Astrocyte (in vitro differentiated cells and primary cell): ENCODE results near the gene DZANK1. TPM values are rescaled to one million over a fixed set of nuclear protein-coding genes. Genes with fewer than 3 reads are reported as not detected.

Experiments used
- DNase-seq: peaks from one replicate; pipeline ENCODE4 v3.0.0-alpha.2; 2010; ENCODE audit warnings: low read depth
- FAIRE-seq: peaks from 2 replicates; lab custom pipeline; 2011; peaks lifted over from hg19 to GRCh38; lab: Jason Lieb, UNC
- H2AFZ ChIP-seq: 2 replicates; pipeline ENCODE4 v1.6.0; 2012; ENCODE audit warnings: low read depth, low read length, inconsistent platforms
- H3K27ac ChIP-seq: 2 replicates; pipeline ENCODE4 v1.5.1; 2011; ENCODE audit warnings: low read depth, low read length, inconsistent platforms
- H3K27me3 ChIP-seq: 2 replicates; pipeline ENCODE4 v1.6.0; 2011; ENCODE audit warnings: low read length, inconsistent platforms; ENCODE audit not compliant: insufficient read depth
- H3K36me3 ChIP-seq: 2 replicates; pipeline ENCODE4 v1.5.1; 2011; ENCODE audit warnings: low read length, inconsistent platforms; ENCODE audit not compliant: insufficient read depth
- H3K4me1 ChIP-seq: 2 replicates; pipeline ENCODE4 v1.5.1; 2011; ENCODE audit warnings: low read length, inconsistent platforms; ENCODE audit not compliant: insufficient read depth
- H3K4me2 ChIP-seq: 2 replicates; pipeline ENCODE4 v1.6.0; 2012; ENCODE audit warnings: low read length, inconsistent platforms
- H3K4me3 ChIP-seq: 2 replicates; pipeline ENCODE4 v1.5.1; 2011; ENCODE audit warnings: low read depth, mild to moderate bottlenecking, low read length, inconsistent platforms; ENCODE audit not compliant: insufficient read depth
- H3K79me2 ChIP-seq: 2 replicates; pipeline ENCODE4 v1.6.0; 2012; ENCODE audit warnings: mild to moderate bottlenecking, low read length, inconsistent platforms; ENCODE audit not compliant: insufficient read depth
- H3K9ac ChIP-seq: 2 replicates; pipeline ENCODE4 v1.6.0; 2012; ENCODE audit warnings: mild to moderate bottlenecking, low read length, inconsistent platforms
- H3K9me3 ChIP-seq: 2 replicates; pipeline ENCODE4 v1.5.1; 2012; ENCODE audit warnings: low read depth, mild to moderate bottlenecking, low read length, inconsistent platforms; ENCODE audit not compliant: insufficient read depth
- H4K20me1 ChIP-seq: 2 replicates; pipeline ENCODE4 v1.6.0; 2012; ENCODE audit warnings: low read length, inconsistent platforms; ENCODE audit not compliant: insufficient read depth
- H3K27ac Mint-ChIP-seq: one replicate; pipeline ENCODE4 v1.8.0; 2021; ENCODE audit warnings: mild to moderate bottlenecking, mixed read lengths; ENCODE audit not compliant: unreplicated experiment
- H3K27me3 Mint-ChIP-seq: one replicate; pipeline ENCODE4 v1.8.0; 2021; ENCODE audit warnings: low read depth, mixed read lengths; ENCODE audit not compliant: unreplicated experiment
- H3K36me3 Mint-ChIP-seq: one replicate; pipeline ENCODE4 v1.8.0; 2021; ENCODE audit warnings: low read depth, mixed read lengths; ENCODE audit not compliant: unreplicated experiment
- H3K4me1 Mint-ChIP-seq: one replicate; pipeline ENCODE4 v1.8.0; 2021; ENCODE audit warnings: low read depth, mixed read lengths; ENCODE audit not compliant: unreplicated experiment
- H3K4me3 Mint-ChIP-seq: one replicate; pipeline ENCODE4 v1.8.0; 2021; ENCODE audit warnings: mild to moderate bottlenecking, moderate library complexity, mixed read lengths; ENCODE audit not compliant: unreplicated experiment
- H3K9me3 Mint-ChIP-seq: one replicate; pipeline ENCODE4 v1.8.0; 2021; ENCODE audit warnings: mild to moderate bottlenecking, mixed read lengths; ENCODE audit not compliant: unreplicated experiment
- CTCF ChIP-seq: IDR thresholded peaks from 2 replicates; pipeline ENCODE4 v1.5.1; 2011; ENCODE audit warnings: low read depth, mild to moderate bottlenecking, inconsistent platforms, low read length, moderate library complexity; ENCODE audit not compliant: insufficient read depth
- EZH2 ChIP-seq: IDR thresholded peaks from 2 replicates; pipeline ENCODE4 v1.6.1; 2012; ENCODE audit warnings: mild to moderate bottlenecking, low read length, inconsistent platforms; ENCODE audit not compliant: insufficient read depth
- total RNA-seq: library from RNA; stranded (reverse); gene quantifications from 2 replicates; pipeline ENCODE4 v1.2.1, GENCODE V29; 2021

The DZANK1 gene
- total RNA-seq, 1 donor from 2014 or later = 3.0 TPM

GRCh38 chr20:18391686-18392085 is 75.1 kb downstream of the DZANK1 start:
- Histone ChIP-seq H2AFZ (no peak overlapping the region), H3K4me2 (no peak overlapping the region), H3K9ac (no peak overlapping the region), H3K79me2 (no peaks in the 10 kb centered on the region), H4K20me1 (no peaks in the 10 kb centered on the region), H3K4me3 (no peak overlapping the region), H3K27me3 (no peaks in the 10 kb centered on the region), H3K4me1 (peaks cover 9% of the 10 kb centered on the region), H3K9me3 (no peaks in the 10 kb centered on the region), H3K36me3 (no peaks in the 10 kb centered on the region), H3K27ac (no peak overlapping the region)
- H3K27me3 Mint-ChIP-seq = no peaks in the 10 kb centered on the region
- H3K4me3 Mint-ChIP-seq = no peak overlapping the region
- no peak overlapping the region for H3K27ac Mint-ChIP-seq
- FAIRE-seq (no peak), DNase-seq (no peak)
- peaks cover 2% of the 10 kb centered on the region for H3K9me3 Mint-ChIP-seq
- peaks cover 11% of the 10 kb centered on the region for H3K4me1 Mint-ChIP-seq
- peaks cover 5% of the 10 kb centered on the region for H3K36me3 Mint-ChIP-seq
- TF ChIP-seq EZH2 (no peak), CTCF (no peak)

- Histone ChIP-seq H3K4me1 (peaks cover 9% of the 10 kb centered on the region), H3K4me3 (no peak overlapping the region), H3K36me3 (no peaks in the 10 kb centered on the region), H4K20me1 (no peaks in the 10 kb centered on the region), H2AFZ (no peak overlapping the region), H3K79me2 (no peaks in the 10 kb centered on the region), H3K27me3 (no peaks in the 10 kb centered on the region), H3K9me3 (no peaks in the 10 kb centered on the region), H3K9ac (no peak overlapping the region), H3K27ac (no peak overlapping the region), H3K4me2 (no peak overlapping the region)
- FAIRE-seq (no peak), DNase-seq (no peak)
- no peak overlapping the region for H3K27ac Mint-ChIP-seq
- peaks cover 2% of the 10 kb centered on the region for H3K9me3 Mint-ChIP-seq
- TF ChIP-seq EZH2 = no peak
- TF ChIP-seq CTCF = no peak
- peaks cover 5% of the 10 kb centered on the region for H3K36me3 Mint-ChIP-seq
- H3K4me3 Mint-ChIP-seq = no peak overlapping the region
- H3K4me1 Mint-ChIP-seq = peaks cover 11% of the 10 kb centered on the region
- H3K27me3 Mint-ChIP-seq = no peaks in the 10 kb centered on the region
Measured at GRCh38 chr20:18390201-18390600, 76.6 kb downstream of the DZANK1 start.

GRCh38 chr20:18388860-18389259 is 78.0 kb downstream of the DZANK1 start:
- peak overlapping the region; percentile 11 for H3K27ac Mint-ChIP-seq

More at GRCh38 chr20:18388860-18389259, 78.0 kb downstream of the DZANK1 start:
- H3K4me2 ChIP-seq = peak overlapping the region; percentile 55
- no peaks in the 10 kb centered on the region for H3K79me2 ChIP-seq
- TF ChIP-seq CTCF = no peak
- Mint-ChIP-seq H3K36me3 (peaks cover 5% of the 10 kb centered on the region), H3K4me3 (no peak overlapping the region), H3K27me3 (no peaks in the 10 kb centered on the region), H3K9me3 (peaks cover 2% of the 10 kb centered on the region), H3K4me1 (peaks cover 11% of the 10 kb centered on the region)
- H3K27me3 ChIP-seq = no peaks in the 10 kb centered on the region
- H3K27ac ChIP-seq = no peak overlapping the region
- H4K20me1 ChIP-seq = no peaks in the 10 kb centered on the region
- H3K9me3 ChIP-seq = no peaks in the 10 kb centered on the region
- H3K36me3 ChIP-seq = no peaks in the 10 kb centered on the region
- H3K4me3 ChIP-seq = no peak overlapping the region
- no peak overlapping the region for H2AFZ ChIP-seq
- DNase-seq (peak; percentile 66), FAIRE-seq (peak; percentile 83)
- H3K4me1 ChIP-seq = peaks cover 9% of the 10 kb centered on the region
- no peak overlapping the region for H3K9ac ChIP-seq
